ENCODE measurements around the gene SHMT2. TPM values are rescaled to one million over a fixed set of nuclear protein-coding genes. Genes with fewer than 3 reads are reported as not detected.

SHMT2 gene
- total and polyA plus RNA-seq, 2 experiments from 2014 or later = 125 to 387 TPM

DNA sequence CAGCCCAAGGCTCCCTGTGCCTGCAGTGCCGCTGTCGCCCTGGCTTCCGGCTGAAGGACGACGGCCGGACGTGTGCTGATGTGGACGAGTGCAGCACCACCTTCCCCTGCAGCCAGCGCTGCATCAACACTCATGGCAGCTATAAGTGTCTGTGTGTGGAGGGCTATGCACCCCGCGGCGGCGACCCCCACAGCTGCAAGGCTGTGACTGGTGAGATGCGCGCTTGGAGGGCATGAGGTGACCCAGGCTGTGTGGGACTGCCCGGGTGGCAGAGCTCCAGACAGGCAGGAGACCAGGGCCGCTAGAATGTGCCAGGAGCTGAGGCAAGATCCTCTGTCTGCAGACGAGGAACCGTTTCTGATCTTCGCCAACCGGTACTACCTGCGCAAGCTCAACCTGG is 32.6 kb upstream of the SHMT2 start:
- no peak overlapping the region for H3K4me3 Mint-ChIP-seq
- Histone ChIP-seq H3K9me2 (ENCODE audit: insufficient read depth) (no peaks in the 10 kb centered on the region), H3K27me3 (ENCODE audit: insufficient read depth) (no peaks in the 10 kb centered on the region), H3K4me2 (no peak overlapping the region), H3K4me1 (ENCODE audit: insufficient read depth) (no peaks in the 10 kb centered on the region), H2AFZ (no peak overlapping the region), H4K20me1 (replicated peaks; ENCODE audit: insufficient read depth) (no peaks in the 10 kb centered on the region; the same call in 1 of the 2 replicates), H3K79me2 (replicated peaks; ENCODE audit: insufficient read depth) (no peaks in the 10 kb centered on the region), H3K27ac (ENCODE audit: low read depth) (no peak overlapping the region), H3K4me3 (no peak overlapping the region), H3F3A (replicated peaks; ENCODE audit: low read depth) (0 out of 2 replicates have a peak, but pooled peaks cover 5% of the 10 kb centered on the region), H3K36me3 (ENCODE audit: insufficient read depth) (peaks cover 33% of the 10 kb centered on the region)
- peaks cover 12% of the 10 kb centered on the region for H3K27me3 Mint-ChIP-seq (ENCODE audit: insufficient read depth, low read depth, poor library complexity)
- ATAC-seq (no peak), DNase-seq (ENCODE audit: low spot score) (no peak)
- TF ChIP-seq POLR2AphosphoS5 (IDR thresholded peaks at IDR 0.05; ENCODE audit: low read depth) = no peak
- no peak for TF ChIP-seq ZNF114 (CRISPR knock-in tag; IDR thresholded peaks at IDR 0.05)
- no peak for TF ChIP-seq EZH2phosphoT487 (IDR thresholded peaks at IDR 0.05; ENCODE audit: unreplicated experiment)
- no peak for TF ChIP-seq NANOG (IDR thresholded peaks at IDR 0.05; ENCODE audit: borderline replicate concordance)
- peaks cover 91% of the 10 kb centered on the region for H3K36me3 Mint-ChIP-seq (ENCODE audit: low read depth)
- H3K4me1 Mint-ChIP-seq = no peaks in the 10 kb centered on the region
- H3K27ac Mint-ChIP-seq = no peak overlapping the region
- H3K9me3 Mint-ChIP-seq = no peaks in the 10 kb centered on the region; the same call in 2 of the 3 replicates

DNA sequence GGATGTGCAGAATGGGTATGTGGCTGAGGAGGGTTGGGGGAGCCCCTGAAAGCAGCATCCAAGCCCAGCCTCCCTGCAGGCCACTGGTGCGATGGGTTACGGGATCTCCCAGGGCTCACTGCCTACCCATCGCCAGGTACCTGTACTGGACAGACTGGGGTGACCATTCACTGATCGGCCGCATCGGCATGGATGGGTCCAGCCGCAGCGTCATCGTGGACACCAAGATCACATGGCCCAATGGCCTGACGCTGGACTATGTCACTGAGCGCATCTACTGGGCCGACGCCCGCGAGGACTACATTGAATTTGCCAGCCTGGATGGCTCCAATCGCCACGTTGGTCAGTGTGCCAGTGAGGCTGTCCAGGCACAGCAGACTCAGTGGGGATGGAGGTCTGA is 31.2 kb upstream of the SHMT2 start:
- Histone ChIP-seq H3K27me3 (ENCODE audit: insufficient read depth) (no peaks in the 10 kb centered on the region), H3K27ac (ENCODE audit: low read depth) (no peak overlapping the region), H3K4me1 (ENCODE audit: insufficient read depth) (no peaks in the 10 kb centered on the region), H3K9me2 (ENCODE audit: insufficient read depth) (no peaks in the 10 kb centered on the region), H3K36me3 (ENCODE audit: insufficient read depth) (peaks cover 25% of the 10 kb centered on the region), H2AFZ (no peak overlapping the region), H3K4me2 (no peak overlapping the region), H3K79me2 (replicated peaks; ENCODE audit: insufficient read depth) (no peaks in the 10 kb centered on the region), H3F3A (replicated peaks; ENCODE audit: low read depth) (0 out of 2 replicates have a peak, but pooled peaks cover 1% of the 10 kb centered on the region), H4K20me1 (replicated peaks; ENCODE audit: insufficient read depth) (no peaks in the 10 kb centered on the region; the same call in 1 of the 2 replicates), H3K4me3 (no peak overlapping the region)
- DNase-seq (ENCODE audit: low spot score) = no peak
- Mint-ChIP-seq H3K27me3 (ENCODE audit: insufficient read depth, low read depth, poor library complexity) (peaks cover 7% of the 10 kb centered on the region), H3K9me3 (no peaks in the 10 kb centered on the region), H3K4me1 (no peaks in the 10 kb centered on the region), H3K36me3 (ENCODE audit: low read depth) (peaks cover 92% of the 10 kb centered on the region), H3K4me3 (no peak overlapping the region), H3K27ac (no peak overlapping the region)
- TF ChIP-seq EZH2 (IDR thresholded peaks at IDR 0.05; ENCODE audit: low read depth, unreplicated experiment) (no peak), POLR2AphosphoS5 (IDR thresholded peaks at IDR 0.05; ENCODE audit: low read depth) (no peak), ZNF114 (CRISPR knock-in tag; IDR thresholded peaks at IDR 0.05) (no peak), CREB1 (CRISPR knock-in tag; IDR thresholded peaks at IDR 0.05; ENCODE audit: low read depth) (no peak), NANOG (IDR thresholded peaks at IDR 0.05; ENCODE audit: borderline replicate concordance) (no peak), STAT1 (IDR thresholded peaks at IDR 0.05; ENCODE audit: unreplicated experiment) (no peak), EZH2phosphoT487 (IDR thresholded peaks at IDR 0.05; ENCODE audit: unreplicated experiment) (no peak)
- TF ChIP-seq, protein P1, sequence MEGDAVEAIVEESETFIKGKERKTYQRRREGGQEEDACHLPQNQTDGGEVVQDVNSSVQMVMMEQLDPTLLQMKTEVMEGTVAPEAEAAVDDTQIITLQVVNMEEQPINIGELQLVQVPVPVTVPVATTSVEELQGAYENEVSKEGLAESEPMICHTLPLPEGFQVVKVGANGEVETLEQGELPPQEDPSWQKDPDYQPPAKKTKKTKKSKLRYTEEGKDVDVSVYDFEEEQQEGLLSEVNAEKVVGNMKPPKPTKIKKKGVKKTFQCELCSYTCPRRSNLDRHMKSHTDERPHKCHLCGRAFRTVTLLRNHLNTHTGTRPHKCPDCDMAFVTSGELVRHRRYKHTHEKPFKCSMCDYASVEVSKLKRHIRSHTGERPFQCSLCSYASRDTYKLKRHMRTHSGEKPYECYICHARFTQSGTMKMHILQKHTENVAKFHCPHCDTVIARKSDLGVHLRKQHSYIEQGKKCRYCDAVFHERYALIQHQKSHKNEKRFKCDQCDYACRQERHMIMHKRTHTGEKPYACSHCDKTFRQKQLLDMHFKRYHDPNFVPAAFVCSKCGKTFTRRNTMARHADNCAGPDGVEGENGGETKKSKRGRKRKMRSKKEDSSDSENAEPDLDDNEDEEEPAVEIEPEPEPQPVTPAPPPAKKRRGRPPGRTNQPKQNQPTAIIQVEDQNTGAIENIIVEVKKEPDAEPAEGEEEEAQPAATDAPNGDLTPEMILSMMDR (conservative IDR thresholded peaks at IDR 0.05; ENCODE audit: low read depth in 2 of 2) = no peak
- TF ChIP-seq, protein P2, sequence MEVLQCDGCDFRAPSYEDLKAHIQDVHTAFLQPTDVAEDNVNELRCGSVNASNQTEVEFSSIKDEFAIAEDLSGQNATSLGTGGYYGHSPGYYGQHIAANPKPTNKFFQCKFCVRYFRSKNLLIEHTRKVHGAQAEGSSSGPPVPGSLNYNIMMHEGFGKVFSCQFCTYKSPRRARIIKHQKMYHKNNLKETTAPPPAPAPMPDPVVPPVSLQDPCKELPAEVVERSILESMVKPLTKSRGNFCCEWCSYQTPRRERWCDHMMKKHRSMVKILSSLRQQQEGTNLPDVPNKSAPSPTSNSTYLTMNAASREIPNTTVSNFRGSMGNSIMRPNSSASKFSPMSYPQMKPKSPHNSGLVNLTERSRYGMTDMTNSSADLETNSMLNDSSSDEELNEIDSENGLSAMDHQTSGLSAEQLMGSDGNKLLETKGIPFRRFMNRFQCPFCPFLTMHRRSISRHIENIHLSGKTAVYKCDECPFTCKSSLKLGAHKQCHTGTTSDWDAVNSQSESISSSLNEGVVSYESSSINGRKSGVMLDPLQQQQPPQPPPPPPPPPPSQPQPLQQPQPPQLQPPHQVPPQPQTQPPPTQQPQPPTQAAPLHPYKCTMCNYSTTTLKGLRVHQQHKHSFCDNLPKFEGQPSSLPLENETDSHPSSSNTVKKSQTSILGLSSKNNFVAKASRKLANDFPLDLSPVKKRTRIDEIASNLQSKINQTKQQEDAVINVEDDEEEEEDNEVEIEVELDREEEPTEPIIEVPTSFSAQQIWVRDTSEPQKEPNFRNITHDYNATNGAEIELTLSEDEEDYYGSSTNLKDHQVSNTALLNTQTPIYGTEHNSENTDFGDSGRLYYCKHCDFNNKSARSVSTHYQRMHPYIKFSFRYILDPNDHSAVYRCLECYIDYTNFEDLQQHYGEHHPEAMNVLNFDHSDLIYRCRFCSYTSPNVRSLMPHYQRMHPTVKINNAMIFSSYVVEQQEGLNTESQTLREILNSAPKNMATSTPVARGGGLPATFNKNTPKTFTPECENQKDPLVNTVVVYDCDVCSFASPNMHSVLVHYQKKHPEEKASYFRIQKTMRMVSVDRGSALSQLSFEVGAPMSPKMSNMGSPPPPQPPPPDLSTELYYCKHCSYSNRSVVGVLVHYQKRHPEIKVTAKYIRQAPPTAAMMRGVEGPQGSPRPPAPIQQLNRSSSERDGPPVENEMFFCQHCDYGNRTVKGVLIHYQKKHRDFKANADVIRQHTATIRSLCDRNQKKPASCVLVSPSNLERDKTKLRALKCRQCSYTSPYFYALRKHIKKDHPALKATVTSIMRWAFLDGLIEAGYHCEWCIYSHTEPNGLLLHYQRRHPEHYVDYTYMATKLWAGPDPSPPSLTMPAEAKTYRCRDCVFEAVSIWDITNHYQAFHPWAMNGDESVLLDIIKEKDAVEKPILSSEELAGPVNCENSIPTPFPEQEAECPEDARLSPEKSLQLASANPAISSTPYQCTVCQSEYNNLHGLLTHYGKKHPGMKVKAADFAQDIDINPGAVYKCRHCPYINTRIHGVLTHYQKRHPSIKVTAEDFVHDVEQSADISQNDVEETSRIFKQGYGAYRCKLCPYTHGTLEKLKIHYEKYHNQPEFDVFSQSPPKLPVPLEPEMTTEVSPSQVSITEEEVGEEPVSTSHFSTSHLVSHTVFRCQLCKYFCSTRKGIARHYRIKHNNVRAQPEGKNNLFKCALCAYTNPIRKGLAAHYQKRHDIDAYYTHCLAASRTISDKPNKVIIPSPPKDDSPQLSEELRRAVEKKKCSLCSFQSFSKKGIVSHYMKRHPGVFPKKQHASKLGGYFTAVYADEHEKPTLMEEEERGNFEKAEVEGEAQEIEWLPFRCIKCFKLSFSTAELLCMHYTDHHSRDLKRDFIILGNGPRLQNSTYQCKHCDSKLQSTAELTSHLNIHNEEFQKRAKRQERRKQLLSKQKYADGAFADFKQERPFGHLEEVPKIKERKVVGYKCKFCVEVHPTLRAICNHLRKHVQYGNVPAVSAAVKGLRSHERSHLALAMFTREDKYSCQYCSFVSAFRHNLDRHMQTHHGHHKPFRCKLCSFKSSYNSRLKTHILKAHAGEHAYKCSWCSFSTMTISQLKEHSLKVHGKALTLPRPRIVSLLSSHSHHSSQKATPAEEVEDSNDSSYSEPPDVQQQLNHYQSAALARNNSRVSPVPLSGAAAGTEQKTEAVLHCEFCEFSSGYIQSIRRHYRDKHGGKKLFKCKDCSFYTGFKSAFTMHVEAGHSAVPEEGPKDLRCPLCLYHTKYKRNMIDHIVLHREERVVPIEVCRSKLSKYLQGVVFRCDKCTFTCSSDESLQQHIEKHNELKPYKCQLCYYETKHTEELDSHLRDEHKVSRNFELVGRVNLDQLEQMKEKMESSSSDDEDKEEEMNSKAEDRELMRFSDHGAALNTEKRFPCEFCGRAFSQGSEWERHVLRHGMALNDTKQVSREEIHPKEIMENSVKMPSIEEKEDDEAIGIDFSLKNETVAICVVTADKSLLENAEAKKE (CRISPR knock-in tag; IDR thresholded peaks at IDR 0.05) = no peak
- TF ChIP-seq, protein P3, sequence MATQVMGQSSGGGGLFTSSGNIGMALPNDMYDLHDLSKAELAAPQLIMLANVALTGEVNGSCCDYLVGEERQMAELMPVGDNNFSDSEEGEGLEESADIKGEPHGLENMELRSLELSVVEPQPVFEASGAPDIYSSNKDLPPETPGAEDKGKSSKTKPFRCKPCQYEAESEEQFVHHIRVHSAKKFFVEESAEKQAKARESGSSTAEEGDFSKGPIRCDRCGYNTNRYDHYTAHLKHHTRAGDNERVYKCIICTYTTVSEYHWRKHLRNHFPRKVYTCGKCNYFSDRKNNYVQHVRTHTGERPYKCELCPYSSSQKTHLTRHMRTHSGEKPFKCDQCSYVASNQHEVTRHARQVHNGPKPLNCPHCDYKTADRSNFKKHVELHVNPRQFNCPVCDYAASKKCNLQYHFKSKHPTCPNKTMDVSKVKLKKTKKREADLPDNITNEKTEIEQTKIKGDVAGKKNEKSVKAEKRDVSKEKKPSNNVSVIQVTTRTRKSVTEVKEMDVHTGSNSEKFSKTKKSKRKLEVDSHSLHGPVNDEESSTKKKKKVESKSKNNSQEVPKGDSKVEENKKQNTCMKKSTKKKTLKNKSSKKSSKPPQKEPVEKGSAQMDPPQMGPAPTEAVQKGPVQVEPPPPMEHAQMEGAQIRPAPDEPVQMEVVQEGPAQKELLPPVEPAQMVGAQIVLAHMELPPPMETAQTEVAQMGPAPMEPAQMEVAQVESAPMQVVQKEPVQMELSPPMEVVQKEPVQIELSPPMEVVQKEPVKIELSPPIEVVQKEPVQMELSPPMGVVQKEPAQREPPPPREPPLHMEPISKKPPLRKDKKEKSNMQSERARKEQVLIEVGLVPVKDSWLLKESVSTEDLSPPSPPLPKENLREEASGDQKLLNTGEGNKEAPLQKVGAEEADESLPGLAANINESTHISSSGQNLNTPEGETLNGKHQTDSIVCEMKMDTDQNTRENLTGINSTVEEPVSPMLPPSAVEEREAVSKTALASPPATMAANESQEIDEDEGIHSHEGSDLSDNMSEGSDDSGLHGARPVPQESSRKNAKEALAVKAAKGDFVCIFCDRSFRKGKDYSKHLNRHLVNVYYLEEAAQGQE (IDR thresholded peaks at IDR 0.05; ENCODE audit: unreplicated experiment) = no peak
- ATAC-seq = no peak
